Stimulated activated CD8-positive, alpha-beta memory T cell treated with anti-CD3 and anti-CD28 coated beads, Interleukin-15, amount 100 ng/mL, for 48 hours (primary cell): ENCODE measurements around the gene EML5.

ENCODE experiments used
- DNase-seq, 2 donors: peaks; one replicate each; pipeline ENCODE4 v3.0.0-alpha.2; 2020; ENCODE audit warnings: low read depth in 2 of 2

Gene EML5

GRCh38 chr14:88562831-88563686 is 229.7 kb downstream of the EML5 start, which contains the start of gene ZC3H14:
Gene ZC3H14 (plus strand): TSS chr14:88563037. CDS start chr14:88563134, 97 bp downstream.
- DNase-seq: peak; percentile 84 to 85

GRCh38 chr14:88562532-88562830 is 230.3 kb downstream of the EML5 start:
- DNase-seq: no peak
